HepG2 (cell line): ENCODE measurements around the gene HNF1B. TPM values are rescaled to one million over a fixed set of nuclear protein-coding genes. Genes with fewer than 3 reads are reported as not detected.

Experiments used
- ATAC-seq: fragments of 200-7000 bp; cut with Tn5 transposase; 3 replicates; pipeline ENCODE4 v1.9.1; 2020; ENCODE audit warnings: mild to moderate bottlenecking, moderate library complexity
- BruUV-seq: library from RNA; stranded (reverse); fragments of 400-500 nt; replicated peaks from 2 replicates; lab custom pipeline; 2021; lab: Mats Ljungman, UMichigan
- CTCF ChIA-PET: fragments of 300-600 bp; formaldehyde crosslinking; extraction: SDS; loops from one replicate; lab custom pipeline; 2021; ENCODE audit warnings: low total read pairs, inconsistent platforms, low intra/inter-chr PET ratio; lab: Yijun Ruan, JAX
- POLR2A ChIA-PET: fragments of 350-600 bp; sonication (Branson Sonifier 250); formaldehyde crosslinking; loops from one replicate; lab custom pipeline; 2020; ENCODE audit warnings: antibody characterized with exemption, inconsistent platforms; lab: Yijun Ruan, JAX
- DNase-seq: peaks from one replicate; pipeline ENCODE4 v3.0.0-alpha.2; 2015; ENCODE audit warnings: low spot score
- FAIRE-seq: peaks from 3 replicates; lab custom pipeline; 2011; peaks lifted over from hg19 to GRCh38; lab: Jason Lieb, UNC
- H2AFZ ChIP-seq: one replicate; pipeline ENCODE4 v1.6.1; 2011; ENCODE audit warnings: low read length, inconsistent platforms
- H3K27ac ChIP-seq: fragments of 300-600 bp; 3 replicates; pipeline ENCODE4 v1.8.0; 2011; ENCODE audit warnings: mixed run types, mild to moderate bottlenecking, mixed read lengths, low read length, inconsistent platforms; ENCODE audit not compliant: insufficient read depth; ENCODE audit errors: extremely low read length
- H3K27me3 ChIP-seq, 2 experiments: fragments of 200-600 bp in 1 of 2; 2 replicates in 1 of 2; 3 replicates in 1 of 2; pipeline versions ENCODE4 v1.6.0 to v1.8.0; 2011; ENCODE audit warnings: low read length in 2 of 2, mild to moderate bottlenecking in 2 of 2, moderate library complexity in 2 of 2, inconsistent platforms in 1 of 2; ENCODE audit not compliant: insufficient read depth in 2 of 2, control insufficient read depth in 1 of 2
- H3K36me3 ChIP-seq, 2 experiments: fragments of 200-600 bp in 1 of 2; replicated peaks in 1 of 2; 2 replicates in 1 of 2; 3 replicates in 1 of 2; pipeline versions ENCODE4 v1.5.1 to v1.8.0; 2011; ENCODE audit warnings: low read length in 2 of 2, inconsistent platforms in 1 of 2; ENCODE audit not compliant: insufficient read depth in 2 of 2, control insufficient read depth in 1 of 2
- H3K4me1 ChIP-seq: 2 replicates; pipeline ENCODE4 v1.5.1; 2012; ENCODE audit warnings: low read length, inconsistent platforms; ENCODE audit not compliant: insufficient read depth
- H3K4me2 ChIP-seq: 2 replicates; pipeline ENCODE4 v1.6.0; 2011; ENCODE audit warnings: low read depth, low read length, inconsistent platforms
- H3K4me3 ChIP-seq, 3 experiments: fragments of 200-600 bp in 1 of 3; sonication (generic), shearing (Covaris generic) in 1 of 3; replicated peaks in 1 of 3; 2 replicates each; pipeline ENCODE4 v1.5.1; 2011 to 2016; ENCODE audit warnings: low read length in 3 of 3, inconsistent platforms in 2 of 3, low read depth in 2 of 3, mild to moderate bottlenecking in 2 of 3, control low read depth in 1 of 3, mixed read lengths in 1 of 3; ENCODE audit not compliant: insufficient read depth in 1 of 3
- H3K79me2 ChIP-seq: one replicate; pipeline ENCODE4 v1.6.1; 2011; ENCODE audit warnings: low read length, inconsistent platforms; ENCODE audit not compliant: insufficient read depth
- H3K9ac ChIP-seq: 2 replicates; pipeline ENCODE4 v1.6.0; 2011; ENCODE audit warnings: mild to moderate bottlenecking, low read depth, low read length, inconsistent platforms; ENCODE audit not compliant: insufficient read depth
- H3K9me3 ChIP-seq: 2 replicates; pipeline ENCODE4 v1.5.1; 2012; ENCODE audit warnings: mild to moderate bottlenecking, low read length
- H4K20me1 ChIP-seq: 2 replicates; pipeline ENCODE4 v1.6.0; 2011; ENCODE audit warnings: inconsistent platforms, mild to moderate bottlenecking, low read length, moderate library complexity; ENCODE audit not compliant: insufficient read depth
- ERF ChIP-seq: IDR thresholded peaks from 2 replicates; pipeline ENCODE4 v1.6.1; 2018; ENCODE audit warnings: missing biosample characterization, missing genetic modification reagents
- MATR3 ChIP-seq: sonication (generic); formaldehyde crosslinking; IDR thresholded peaks from 2 replicates; pipeline ENCODE4 v1.4.0; 2020; ENCODE audit warnings: missing genetic modification reagents
- MXI1 ChIP-seq: IDR thresholded peaks from 3 replicates; pipeline ENCODE4 v1.6.1; 2012; ENCODE audit warnings: low read depth, low read length, inconsistent platforms, borderline replicate concordance
- PHF21A ChIP-seq: sonication (generic); formaldehyde crosslinking; IDR thresholded peaks from 2 replicates; pipeline ENCODE4 v1.5.0; 2020; ENCODE audit warnings: mild to moderate bottlenecking, missing genetic modification reagents
- STAT6 ChIP-seq: sonication (generic); formaldehyde crosslinking; IDR thresholded peaks from 2 replicates; pipeline ENCODE4 v1.4.0; 2020; ENCODE audit warnings: missing genetic modification reagents, mild to moderate bottlenecking, borderline replicate concordance
- TAF15 ChIP-seq: fragments of 200-400 bp; formaldehyde crosslinking; IDR thresholded peaks from one replicate; pipeline ENCODE4 v1.6.1; 2018; ENCODE audit warnings: mild to moderate bottlenecking, low read depth, low read length; ENCODE audit not compliant: poor library complexity, severe bottlenecking
- ZNF280D ChIP-seq: sonication (generic); formaldehyde crosslinking; IDR thresholded peaks from 2 replicates; pipeline ENCODE4 v1.5.1; 2020; ENCODE audit warnings: mild to moderate bottlenecking, missing genetic modification reagents
- ZNF282 ChIP-seq: fragments of 450-650 bp; IDR thresholded peaks from 2 replicates; pipeline ENCODE4 v1.6.1; 2018; ENCODE audit not compliant: partially characterized antibody
- ZNF781 ChIP-seq: sonication (generic); formaldehyde crosslinking; IDR thresholded peaks from 2 replicates; pipeline ENCODE4 v1.5.1; 2020; ENCODE audit warnings: borderline replicate concordance, mild to moderate bottlenecking, missing genetic modification reagents; ENCODE audit errors: not compliant biosample characterization
- WGBS: methylation state at CpG from one replicate; pipeline ENCODE4 v1.1.6; 2017; ENCODE audit warnings: low lambda C conversion rate; 5-methylcytosine and 5-hydroxymethylcytosine counted together
- in situ Hi-C: cut with HindIII; loops from 2 replicates; pipeline ENCODE4 v1.10.0; 2017; ENCODE audit warnings: low pct_unique_long_range_greater_than_20kb; ENCODE audit not compliant: extremely low pct_ligation_motif_present
- intact Hi-C: fragments of 100-400 bp; cut with micrococcal nuclease; formaldehyde crosslinking; loops from one replicate; pipeline ENCODE4 v1.10.0; 2022; ENCODE audit not compliant: unreplicated experiment
- polyA plus RNA-seq, 8 experiments: library from polyadenylated mRNA; depleted of rRNA in 3 of 8; stranded (reverse) in 7 of 8; unstranded in 1 of 8; fragments of >200 nt; fragmentation: Illumina TruSeq in 4 of 8; extraction: Trizol in 4 of 8; gene quantifications; 2 replicates each; pipeline versions ENCODE4 v1.2.1 to v1.2.3, GENCODE V29; 2011 to 2016; ENCODE audit warnings: low read depth in 4 of 8, missing spikeins in 1 of 8, mixed read lengths in 1 of 8; ENCODE audit not compliant: insufficient read depth in 1 of 8
- total RNA-seq, 5 experiments: library from RNA; depleted of rRNA; stranded (reverse); fragments of >200 nt; fragmentation: Illumina TruSeq; extraction: Trizol; gene quantifications; 2 replicates each; pipeline ENCODE4 v1.2.3, GENCODE V29; 2016; ENCODE audit warnings: low read depth in 1 of 5

The HNF1B gene
- total and polyA plus RNA-seq, 2 of the 13 experiments (the other 11 are each of a cell fraction or from before 2014, with no cell fraction given): 1.9 to 5.3 TPM

- ATAC-seq (no peak), DNase-seq (no peak), FAIRE-seq (no peak)
- CTCF ChIA-PET: no interaction called here
- Histone ChIP-seq H2AFZ (no peak overlapping the region), H3K79me2 (no peaks in the 10 kb centered on the region), H3K9me3 (no peaks in the 10 kb centered on the region), H3K36me3 (no peaks in the 10 kb centered on the region), H3K27me3 (no peaks in the 10 kb centered on the region), H3K27ac (no peak overlapping the region), H3K4me2 (no peak overlapping the region), H4K20me1 (no peaks in the 10 kb centered on the region), H3K9ac (no peak overlapping the region), H3K4me3 (no peak overlapping the region), H3K4me1 (peaks cover 23% of the 10 kb centered on the region)
- TF ChIP-seq MXI1: no peak
- TF ChIP-seq ZNF781: no peak
- no peak for TF ChIP-seq ZNF282
- no peak for TF ChIP-seq MATR3 (CRISPR knock-in tag)
- no peak for TF ChIP-seq STAT6 (CRISPR knock-in tag)
- no peak for TF ChIP-seq TAF15
- no peak for TF ChIP-seq ZNF280D (CRISPR knock-in tag)
- TF ChIP-seq PHF21A (CRISPR knock-in tag): no peak
- TF ChIP-seq ERF (CRISPR knock-in tag): no peak
- BruUV-seq: no TSS peak
- POLR2A ChIA-PET: interaction anchor here (0.9 to 2.3 kb wide), 2 partner anchors 10 to 47 kb away, joined by 3 to 7 read pairs; no protein-coding TSS in a partner anchor
- intact Hi-C loops (no loop called here), in situ Hi-C loops (no loop called here)
- WGBS: 20% methylated on average over 1 of the region's 1 CpG
These were observed 83.4 kb downstream of the HNF1B start for GRCh38 chr17:37661400-37662014.
